Measurements from ENCODE around the gene MCM3.

DNA sequence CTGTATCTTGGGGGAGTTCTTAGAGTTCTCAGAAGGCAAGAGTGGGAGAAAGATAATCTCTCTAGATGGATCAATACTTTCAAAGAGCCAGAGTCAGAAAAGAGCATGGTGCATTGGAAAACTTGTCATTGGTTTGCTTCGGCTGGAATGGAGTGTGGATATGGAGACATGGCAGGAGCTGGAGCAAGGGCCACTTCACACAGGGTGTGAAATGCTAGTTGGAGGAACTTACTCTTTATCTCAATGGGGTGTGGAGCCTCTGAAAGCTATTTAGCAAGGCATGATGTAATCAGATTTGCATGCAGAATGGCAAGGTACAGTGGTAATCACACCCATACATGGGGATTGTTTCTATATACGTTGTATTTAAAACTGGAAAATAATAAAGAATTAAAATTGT, 45.9 kb upstream of the MCM3 start:
- TF ChIP-seq CTCF (IDR thresholded peaks at IDR 0.05), result no peak
- TF ChIP-seq POLR2AphosphoS5 (IDR thresholded peaks at IDR 0.05; ENCODE audit: low read depth, low read length), result no peak
- TF ChIP-seq, protein P1, sequence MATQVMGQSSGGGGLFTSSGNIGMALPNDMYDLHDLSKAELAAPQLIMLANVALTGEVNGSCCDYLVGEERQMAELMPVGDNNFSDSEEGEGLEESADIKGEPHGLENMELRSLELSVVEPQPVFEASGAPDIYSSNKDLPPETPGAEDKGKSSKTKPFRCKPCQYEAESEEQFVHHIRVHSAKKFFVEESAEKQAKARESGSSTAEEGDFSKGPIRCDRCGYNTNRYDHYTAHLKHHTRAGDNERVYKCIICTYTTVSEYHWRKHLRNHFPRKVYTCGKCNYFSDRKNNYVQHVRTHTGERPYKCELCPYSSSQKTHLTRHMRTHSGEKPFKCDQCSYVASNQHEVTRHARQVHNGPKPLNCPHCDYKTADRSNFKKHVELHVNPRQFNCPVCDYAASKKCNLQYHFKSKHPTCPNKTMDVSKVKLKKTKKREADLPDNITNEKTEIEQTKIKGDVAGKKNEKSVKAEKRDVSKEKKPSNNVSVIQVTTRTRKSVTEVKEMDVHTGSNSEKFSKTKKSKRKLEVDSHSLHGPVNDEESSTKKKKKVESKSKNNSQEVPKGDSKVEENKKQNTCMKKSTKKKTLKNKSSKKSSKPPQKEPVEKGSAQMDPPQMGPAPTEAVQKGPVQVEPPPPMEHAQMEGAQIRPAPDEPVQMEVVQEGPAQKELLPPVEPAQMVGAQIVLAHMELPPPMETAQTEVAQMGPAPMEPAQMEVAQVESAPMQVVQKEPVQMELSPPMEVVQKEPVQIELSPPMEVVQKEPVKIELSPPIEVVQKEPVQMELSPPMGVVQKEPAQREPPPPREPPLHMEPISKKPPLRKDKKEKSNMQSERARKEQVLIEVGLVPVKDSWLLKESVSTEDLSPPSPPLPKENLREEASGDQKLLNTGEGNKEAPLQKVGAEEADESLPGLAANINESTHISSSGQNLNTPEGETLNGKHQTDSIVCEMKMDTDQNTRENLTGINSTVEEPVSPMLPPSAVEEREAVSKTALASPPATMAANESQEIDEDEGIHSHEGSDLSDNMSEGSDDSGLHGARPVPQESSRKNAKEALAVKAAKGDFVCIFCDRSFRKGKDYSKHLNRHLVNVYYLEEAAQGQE (IDR thresholded peaks at IDR 0.05; ENCODE audit: insufficient read depth in 1 of 2, low read depth in 2 of 2, low read length in 1 of 2), result no peak
- no peak for TF ChIP-seq TCF7L2 (IDR thresholded peaks at IDR 0.05; ENCODE audit: low read depth, low read length)
- TF ChIP-seq SIN3A (IDR thresholded peaks at IDR 0.05; ENCODE audit: borderline replicate concordance, insufficient read depth, low read depth, low read length), result no peak

All from Panc1 (cell line).